ENCODE measurements around the gene TOMT.

GRCh38 chr11:72075756-72076155 lies 30.0 kb upstream of the TOMT start:
- TF ChIP-seq EZH2 (IDR thresholded peaks at IDR 0.05; ENCODE audit: insufficient read depth, poor library complexity, severe bottlenecking): no peak
- TF ChIP-seq EZH2phosphoT487 (IDR thresholded peaks at IDR 0.05; ENCODE audit: insufficient read depth, low read depth): no peak

All from GM23248 (cell line).